Upper lobe of right lung (tissue), 1 donor: ENCODE data around the gene RAPGEF6. TPM values are rescaled to one million over a fixed set of nuclear protein-coding genes. Genes with fewer than 3 reads are reported as not detected.

Experiments
- ATAC-seq: fragments of 200-7000 bp; cut with Tn5 transposase; one replicate; pipeline ENCODE4 v1.9.1; 2020; ENCODE audit warnings: mild to moderate bottlenecking, moderate library complexity
- DNase-seq: peaks from one replicate; pipeline ENCODE4 v3.0.0-alpha.2; 2020
- H3K27ac ChIP-seq: fragments of 200-600 bp; one replicate; pipeline ENCODE4 v1.8.0; 2022
- H3K27me3 ChIP-seq: fragments of 200-600 bp; one replicate; pipeline ENCODE4 v1.8.0; 2022; ENCODE audit warnings: mild to moderate bottlenecking
- H3K36me3 ChIP-seq: fragments of 200-600 bp; one replicate; pipeline ENCODE4 v1.8.0; 2022
- H3K4me1 ChIP-seq: fragments of 200-600 bp; one replicate; pipeline ENCODE4 v1.8.0; 2022
- H3K4me3 ChIP-seq: fragments of 200-600 bp; one replicate; pipeline ENCODE4 v1.8.0; 2022; ENCODE audit warnings: mild to moderate bottlenecking
- H3K9me3 ChIP-seq: fragments of 200-600 bp; one replicate; pipeline ENCODE4 v1.8.0; 2022
- CTCF ChIP-seq: fragments of 200-600 bp; IDR thresholded peaks from one replicate; pipeline ENCODE4 v1.8.0; 2022; ENCODE audit warnings: antibody characterized with exemption
- intact Hi-C: fragments of 100-400 bp; cut with DNase I; formaldehyde crosslinking; loops from one replicate; pipeline ENCODE4 v1.11.0; 2022
- total RNA-seq: library from RNA; stranded (reverse); fragmentation: NEBNext Ultra II Directional; extraction: Animal tissue kit (Norgen Biotek cat#: 25700); gene quantifications from one replicate; pipeline ENCODE4 v1.2.1, GENCODE V29; 2021
- donor health status: DM: no; HTN: yes; CAD: no; lungs with severe emphysema.

RAPGEF6 gene
- total RNA-seq, 1 donor from 2014 or later: 27.2 TPM

- Histone ChIP-seq H3K9me3 (no peaks in the 10 kb centered on the region), H3K4me1 (peaks cover 2% of the 10 kb centered on the region), H3K27ac (no peak overlapping the region), H3K27me3 (no peaks in the 10 kb centered on the region), H3K36me3 (no peaks in the 10 kb centered on the region), H3K4me3 (peak overlapping the region; percentile 21)
- no peak for TF ChIP-seq CTCF
- DNase-seq (no peak), ATAC-seq (no peak)
- intact Hi-C loops: no loop called here
These were observed 86.9 kb downstream of the RAPGEF6 start for GRCh38 chr5:131548176-131548575.

GRCh38 chr5:131545845-131546244 lies 89.2 kb downstream of the RAPGEF6 start:
- ATAC-seq (no peak), DNase-seq (no peak)
- no peak overlapping the region for H3K27ac ChIP-seq
- intact Hi-C loops: no loop called here
- H3K9me3 ChIP-seq: no peaks in the 10 kb centered on the region
- H3K36me3 ChIP-seq: peaks cover 4% of the 10 kb centered on the region
- peaks cover 2% of the 10 kb centered on the region for H3K4me1 ChIP-seq
- H3K4me3 ChIP-seq: no peak overlapping the region
- H3K27me3 ChIP-seq: no peaks in the 10 kb centered on the region
- no peak for TF ChIP-seq CTCF

GRCh38 chr5:131542723-131543122 lies 92.3 kb downstream of the RAPGEF6 start:
- Histone ChIP-seq H3K4me1 (no peaks in the 10 kb centered on the region), H3K27me3 (no peaks in the 10 kb centered on the region), H3K4me3 (no peak overlapping the region), H3K9me3 (no peaks in the 10 kb centered on the region), H3K36me3 (peaks cover 4% of the 10 kb centered on the region), H3K27ac (no peak overlapping the region)
- intact Hi-C loops: no loop called here
- ATAC-seq (no peak), DNase-seq (no peak)
- TF ChIP-seq CTCF: no peak

GRCh38 chr5:131541762-131542161 lies 93.3 kb downstream of the RAPGEF6 start:
- Histone ChIP-seq H3K4me1 (no peaks in the 10 kb centered on the region), H3K9me3 (no peaks in the 10 kb centered on the region), H3K36me3 (peaks cover 4% of the 10 kb centered on the region), H3K27me3 (no peaks in the 10 kb centered on the region), H3K4me3 (no peak overlapping the region), H3K27ac (no peak overlapping the region)
- ATAC-seq (no peak), DNase-seq (no peak)
- no peak for TF ChIP-seq CTCF
- intact Hi-C loops: no loop called here

GRCh38 chr5:131541071-131541470 lies 94.0 kb downstream of the RAPGEF6 start:
- Histone ChIP-seq H3K27ac (no peak overlapping the region), H3K4me3 (no peak overlapping the region), H3K4me1 (no peaks in the 10 kb centered on the region), H3K36me3 (peaks cover 4% of the 10 kb centered on the region), H3K27me3 (no peaks in the 10 kb centered on the region), H3K9me3 (no peaks in the 10 kb centered on the region)
- ATAC-seq (no peak), DNase-seq (no peak)
- no peak for TF ChIP-seq CTCF
- intact Hi-C loops: no loop called here

GRCh38 chr5:131539251-131539650 lies 95.8 kb downstream of the RAPGEF6 start:
- no peak for ATAC-seq
- intact Hi-C loops: no loop called here

More at GRCh38 chr5:131539251-131539650, 95.8 kb downstream of the RAPGEF6 start:
- Histone ChIP-seq H3K4me1 (no peaks in the 10 kb centered on the region), H3K4me3 (no peak overlapping the region), H3K27me3 (no peaks in the 10 kb centered on the region), H3K27ac (no peak overlapping the region), H3K36me3 (peaks cover 4% of the 10 kb centered on the region), H3K9me3 (no peaks in the 10 kb centered on the region)
- no peak for TF ChIP-seq CTCF
- DNase-seq: no peak
